HEK293 (cell line): Measurements from ENCODE around the gene KCTD21.

ENCODE experiments used
- CTCF ChIA-PET: fragments of 350-600 bp; formaldehyde crosslinking; extraction: SDS; loops from one replicate; lab custom pipeline; 2021; ENCODE audit warnings: antibody characterized with exemption; lab: Yijun Ruan, JAX
- POLR2A ChIA-PET: fragments of 300-600 bp; formaldehyde crosslinking; extraction: SDS; loops from one replicate; lab custom pipeline; 2020; ENCODE audit warnings: antibody characterized with exemption, inconsistent platforms; lab: Yijun Ruan, JAX
- H3K27ac ChIP-seq: fragments of 200-500 bp; sonication (Bioruptor generic); 2 replicates; pipeline ENCODE4 v1.5.1; 2014; ENCODE audit warnings: low read depth, low read length, control low read depth, inconsistent platforms; ENCODE audit errors: extremely low read depth
- H3K36me3 ChIP-seq, 2 experiments: fragments of 200-500 bp in 1 of 2; sonication (Bioruptor generic) in 1 of 2; 1 replicate in 1 of 2; 2 replicates in 1 of 2; pipeline ENCODE4 v1.5.1; 2014 to 2017; ENCODE audit warnings: inconsistent platforms in 2 of 2, low read length in 2 of 2; ENCODE audit not compliant: control insufficient read depth in 2 of 2, insufficient read depth in 1 of 2
- H3K4me1 ChIP-seq: fragments of 200-500 bp; sonication (Bioruptor generic); 2 replicates; pipeline ENCODE4 v1.5.1; 2014; ENCODE audit warnings: mild to moderate bottlenecking, low read length, inconsistent platforms; ENCODE audit not compliant: control insufficient read depth, insufficient read depth
- H3K4me3 ChIP-seq: 2 replicates; pipeline ENCODE4 v1.5.1; 2011; ENCODE audit warnings: low read depth, mild to moderate bottlenecking, control low read depth, low read length, moderate library complexity
- H3K9me3 ChIP-seq: fragments of 200-500 bp; sonication (Bioruptor generic); 2 replicates; pipeline ENCODE4 v1.5.1; 2014; ENCODE audit warnings: low read depth, low read length, inconsistent platforms; ENCODE audit not compliant: control insufficient read depth, insufficient read depth
- BCL6B ChIP-seq: fragments of 450-650 bp; formaldehyde crosslinking; IDR thresholded peaks from 2 replicates; pipeline ENCODE4 v1.5.1; 2017; ENCODE audit warnings: missing biosample characterization, missing genetic modification characterization
- HOXD13 ChIP-seq: sonication (generic); formaldehyde crosslinking; IDR thresholded peaks from 2 replicates; pipeline ENCODE4 v1.8.0; 2022; ENCODE audit warnings: missing genetic modification reagents, borderline replicate concordance
- SP2 ChIP-seq: fragments of 450-650 bp; formaldehyde crosslinking; IDR thresholded peaks from 2 replicates; pipeline ENCODE4 v1.5.1; 2016; ENCODE audit warnings: missing biosample characterization, missing genetic modification characterization
- TCF7L2 ChIP-seq: IDR thresholded peaks from 2 replicates; pipeline ENCODE4 v1.6.1; 2011; ENCODE audit warnings: low read depth, mild to moderate bottlenecking, inconsistent platforms, low read length, moderate library complexity, borderline replicate concordance
- WT1 ChIP-seq: fragments of 450-650 bp; formaldehyde crosslinking; IDR thresholded peaks from 2 replicates; pipeline ENCODE4 v1.5.1; 2016; ENCODE audit warnings: missing biosample characterization, missing genetic modification characterization
- ZFP41 ChIP-seq: fragments of 450-650 bp; formaldehyde crosslinking; IDR thresholded peaks from 2 replicates; pipeline ENCODE4 v1.5.1; 2016; ENCODE audit warnings: missing biosample characterization, missing genetic modification characterization, borderline replicate concordance
- ZNF140 ChIP-seq: fragments of 450-650 bp; formaldehyde crosslinking; IDR thresholded peaks from 2 replicates; pipeline ENCODE4 v1.5.1; 2016; ENCODE audit warnings: missing biosample characterization, missing genetic modification characterization
- ZNF148 ChIP-seq: fragments of 450-650 bp; formaldehyde crosslinking; IDR thresholded peaks from 2 replicates; pipeline ENCODE4 v1.5.0; 2017; ENCODE audit warnings: missing biosample characterization, missing genetic modification characterization, borderline replicate concordance
- ZNF175 ChIP-seq: fragments of 450-650 bp; formaldehyde crosslinking; IDR thresholded peaks from 2 replicates; pipeline ENCODE4 v1.5.1; 2016; ENCODE audit warnings: missing biosample characterization, missing genetic modification characterization
- ZNF18 ChIP-seq: fragments of 450-650 bp; formaldehyde crosslinking; IDR thresholded peaks from 2 replicates; pipeline ENCODE4 v1.5.1; 2016; ENCODE audit warnings: missing biosample characterization, missing genetic modification characterization
- ZNF266 ChIP-seq: fragments of 450-650 bp; formaldehyde crosslinking; IDR thresholded peaks from 2 replicates; pipeline ENCODE4 v1.5.1; 2016; ENCODE audit warnings: missing biosample characterization, missing genetic modification characterization, low read depth
- ZNF280D ChIP-seq: fragments of 450-650 bp; formaldehyde crosslinking; IDR thresholded peaks from 2 replicates; pipeline ENCODE4 v1.5.1; 2016; ENCODE audit warnings: missing biosample characterization, missing genetic modification characterization
- ZNF366 ChIP-seq: fragments of 450-650 bp; formaldehyde crosslinking; conservative IDR thresholded peaks from 2 replicates; pipeline ENCODE4 v1.5.1; 2016; ENCODE audit warnings: missing biosample characterization, missing genetic modification characterization
- ZNF37A ChIP-seq: fragments of 450-650 bp; IDR thresholded peaks from 2 replicates; pipeline ENCODE4 v1.5.1; 2018; ENCODE audit warnings: missing biosample characterization, missing genetic modification characterization
- ZNF416 ChIP-seq: fragments of 450-650 bp; formaldehyde crosslinking; IDR thresholded peaks from 2 replicates; pipeline ENCODE4 v1.5.1; 2016; ENCODE audit warnings: missing biosample characterization, missing genetic modification characterization
- ZNF514 ChIP-seq: fragments of 450-650 bp; formaldehyde crosslinking; IDR thresholded peaks from 2 replicates; pipeline ENCODE4 v1.5.1; 2016; ENCODE audit warnings: missing biosample characterization, missing genetic modification characterization
- ZNF530 ChIP-seq: fragments of 450-650 bp; formaldehyde crosslinking; IDR thresholded peaks from 2 replicates; pipeline ENCODE4 v1.5.1; 2016; ENCODE audit warnings: low read depth, missing biosample characterization, missing genetic modification characterization
- ZNF549 ChIP-seq: fragments of 450-650 bp; IDR thresholded peaks from 2 replicates; pipeline ENCODE4 v1.5.1; 2018; ENCODE audit warnings: missing biosample characterization, missing genetic modification characterization, mild to moderate bottlenecking, inconsistent platforms, moderate library complexity
- ZNF621 ChIP-seq: fragments of 450-650 bp; formaldehyde crosslinking; IDR thresholded peaks from 2 replicates; pipeline ENCODE4 v1.5.1; 2017; ENCODE audit warnings: missing biosample characterization, missing genetic modification characterization
- ZNF654 ChIP-seq: fragments of 450-650 bp; formaldehyde crosslinking; IDR thresholded peaks from 2 replicates; pipeline ENCODE4 v1.5.1; 2016; ENCODE audit warnings: low read depth, missing biosample characterization, missing genetic modification characterization
- ZSCAN30 ChIP-seq: fragments of 450-650 bp; IDR thresholded peaks from 2 replicates; pipeline ENCODE4 v1.5.1; 2018; ENCODE audit warnings: missing biosample characterization, mild to moderate bottlenecking, missing genetic modification characterization, moderate library complexity

KCTD21 gene

GRCh38 chr11:78209478-78209877, 21.1 kb upstream of the KCTD21 start:
- no peaks in the 10 kb centered on the region for H3K4me1 ChIP-seq
- TF ChIP-seq ZNF280D: no peak
- TF ChIP-seq ZNF621 (tag by site-specific recombination): no peak
- TF ChIP-seq ZNF18 (tag by site-specific recombination): no peak
- no peak for TF ChIP-seq ZNF514 (tag by site-specific recombination)
- TF ChIP-seq ZNF366 (tag by site-specific recombination): no peak
- TF ChIP-seq ZNF148 (tag by site-specific recombination): no peak
- no peak for TF ChIP-seq ZFP41 (tag by site-specific recombination)
- no peak for TF ChIP-seq ZNF530 (tag by site-specific recombination)
- no peak for TF ChIP-seq ZNF37A (tag by site-specific recombination)
- TF ChIP-seq WT1 (tag by site-specific recombination): no peak
- CTCF ChIA-PET: interaction anchor here (0.5 to 0.6 kb wide), 2 partner anchors 160 to 1282 kb away, joined by 3 to 4 read pairs; no protein-coding TSS in a partner anchor

DNA sequence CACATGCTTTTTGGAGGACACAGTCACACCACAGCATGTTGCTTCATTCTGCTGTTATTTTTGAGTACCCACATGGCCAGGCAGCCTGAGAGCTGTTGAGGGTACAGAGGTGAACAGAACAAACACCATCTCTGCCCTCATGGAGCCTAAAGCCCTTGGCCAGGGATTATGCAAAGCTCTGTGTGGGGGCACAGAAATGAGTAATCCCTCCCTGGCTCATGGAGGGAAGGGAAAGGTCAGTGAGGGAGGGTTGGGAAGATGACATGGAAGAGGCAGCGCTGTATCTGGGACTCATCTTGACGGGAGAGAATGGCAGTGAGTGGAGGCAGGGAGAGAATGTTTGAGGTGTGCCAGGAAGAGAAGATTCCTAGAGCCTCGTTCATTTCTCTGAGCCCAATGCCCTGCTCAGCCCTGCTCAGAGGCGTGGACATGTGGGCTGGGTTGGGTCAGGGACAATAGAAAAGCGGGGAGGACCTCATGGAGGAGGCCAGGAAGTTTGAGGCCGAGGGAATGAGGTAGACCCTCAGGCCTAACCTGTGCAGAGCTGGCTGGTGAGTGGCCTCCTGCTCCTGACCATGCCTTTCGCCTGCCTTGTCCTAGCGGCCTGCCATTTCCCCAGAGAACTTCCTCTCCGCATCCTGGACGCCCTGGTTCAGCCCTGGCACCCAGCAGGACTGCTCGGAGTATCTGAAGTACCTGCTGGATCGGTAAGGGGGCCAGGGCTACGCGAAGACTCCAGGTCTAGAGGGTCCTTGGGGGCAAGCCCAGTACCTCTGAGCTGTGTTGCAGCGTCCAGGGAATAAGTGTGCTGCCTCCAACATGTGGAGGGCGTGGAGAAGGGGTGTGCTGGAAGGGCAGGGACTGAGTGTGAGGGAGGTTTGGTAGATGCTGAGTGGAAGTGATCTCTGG, 20.1 kb upstream of the KCTD21 start:
- CTCF ChIA-PET: interaction anchor here (0.6 to 1.2 kb wide), 2 partner anchors 21 to 161 kb away, joined by 3 to 4 read pairs; no protein-coding TSS in a partner anchor
- no peak overlapping the region for H3K27ac ChIP-seq
- TF ChIP-seq ZSCAN30 (tag by site-specific recombination) (no peak), ZNF175 (tag by site-specific recombination) (no peak), ZNF266 (tag by site-specific recombination) (no peak), ZNF416 (tag by site-specific recombination) (no peak), ZNF654 (no peak), HOXD13 (CRISPR knock-in tag) (no peak), TCF7L2 (no peak), SP2 (tag by site-specific recombination) (no peak), ZNF140 (tag by site-specific recombination) (no peak), BCL6B (no peak), ZNF549 (tag by site-specific recombination) (no peak)
- TF ChIP-seq, all 188 proteins: peak for 0
- no peaks in the 10 kb centered on the region for H3K9me3 ChIP-seq
- POLR2A ChIA-PET: no interaction called here
- peaks cover 0 to 63% of the 10 kb centered on the region in 2 experiments; a peak in 2 of 3 replicates for H3K36me3 ChIP-seq
- H3K4me3 ChIP-seq: no peak overlapping the region
- no peaks in the 10 kb centered on the region for H3K4me1 ChIP-seq

More at GRCh38 chr11:78209478-78209877, 21.1 kb upstream of the KCTD21 start:
- Histone ChIP-seq H3K36me3 (peaks cover 0 to 68% of the 10 kb centered on the region in 2 experiments; a peak in 2 of 3 replicates), H3K27ac (no peak overlapping the region), H3K9me3 (no peaks in the 10 kb centered on the region), H3K4me3 (no peak overlapping the region)
- POLR2A ChIA-PET: no interaction called here
